Measurements from ENCODE around the gene TBC1D3G. TPM values are rescaled to one million over a fixed set of nuclear protein-coding genes. Genes with fewer than 3 reads are reported as not detected.

The TBC1D3G gene
- total RNA-seq (2022; extraction: Qiagen RNA extraction) = not detected in 5 replicates

GRCh38 chr17:36323584-36323983 is at the start of gene TBC1D3G:
TSS of gene TBC1D3G (plus strand) at chr17:36323884. CDS start at chr17:36325412, 1,528 bp downstream.

Other genes starting within 250 kb of the TBC1D3G start
- not detected in 5 replicates for gene CCL3, start 233.7 kb upstream of the TBC1D3G start, total RNA-seq (2022; extraction: Qiagen RNA extraction)
- 0.09 TPM in 1 of 5 replicates, not detected in the others for gene CCL4, start 220.1 kb upstream of the TBC1D3G start, total RNA-seq (2022; extraction: Qiagen RNA extraction)
- gene TBC1D3B, start 147.2 kb upstream of the TBC1D3G start, total RNA-seq (2022; extraction: Qiagen RNA extraction) = 1.8 to 3.6 TPM (median 3.1 TPM) in 5 replicates
- gene CCL3L1, start 127.1 kb upstream of the TBC1D3G start, total RNA-seq (2022; extraction: Qiagen RNA extraction) = not detected in 5 replicates
- not detected in 5 replicates for gene CCL4L2, start 112.8 kb upstream of the TBC1D3G start, total RNA-seq (2022; extraction: Qiagen RNA extraction)
- gene TBC1D3I, start 59.3 kb upstream of the TBC1D3G start, total RNA-seq (2022; extraction: Qiagen RNA extraction) = 0.17 to 0.42 TPM (median 0.21 TPM) in 5 replicates
- not detected in 5 replicates for gene TBC1D3H, start 64.6 kb downstream of the TBC1D3G start, total RNA-seq (2022; extraction: Qiagen RNA extraction)
- 77.6 to 80.9 TPM (median 80.0 TPM) in 5 replicates for gene ZNHIT3, start 162.8 kb downstream of the TBC1D3G start, total RNA-seq (2022; extraction: Qiagen RNA extraction)
- gene MYO19, start 211.0 kb downstream of the TBC1D3G start, total RNA-seq (2022; extraction: Qiagen RNA extraction) = 49.7 to 55.1 TPM (median 53.9 TPM) in 5 replicates
- 22.5 to 27.3 TPM (median 22.9 TPM) in 5 replicates for gene PIGW, start 211.1 kb downstream of the TBC1D3G start, total RNA-seq (2022; extraction: Qiagen RNA extraction)
- 60.3 to 70.8 TPM (median 62.0 TPM) in 5 replicates for gene GGNBP2, start 221.0 kb downstream of the TBC1D3G start, total RNA-seq (2022; extraction: Qiagen RNA extraction)